Measurements from ENCODE around the gene PNLIPRP2. TPM values are rescaled to one million over a fixed set of nuclear protein-coding genes. Genes with fewer than 3 reads are reported as not detected.

PNLIPRP2 gene
- total RNA-seq, 6 experiments from 2014 or later, result not detected

DNA sequence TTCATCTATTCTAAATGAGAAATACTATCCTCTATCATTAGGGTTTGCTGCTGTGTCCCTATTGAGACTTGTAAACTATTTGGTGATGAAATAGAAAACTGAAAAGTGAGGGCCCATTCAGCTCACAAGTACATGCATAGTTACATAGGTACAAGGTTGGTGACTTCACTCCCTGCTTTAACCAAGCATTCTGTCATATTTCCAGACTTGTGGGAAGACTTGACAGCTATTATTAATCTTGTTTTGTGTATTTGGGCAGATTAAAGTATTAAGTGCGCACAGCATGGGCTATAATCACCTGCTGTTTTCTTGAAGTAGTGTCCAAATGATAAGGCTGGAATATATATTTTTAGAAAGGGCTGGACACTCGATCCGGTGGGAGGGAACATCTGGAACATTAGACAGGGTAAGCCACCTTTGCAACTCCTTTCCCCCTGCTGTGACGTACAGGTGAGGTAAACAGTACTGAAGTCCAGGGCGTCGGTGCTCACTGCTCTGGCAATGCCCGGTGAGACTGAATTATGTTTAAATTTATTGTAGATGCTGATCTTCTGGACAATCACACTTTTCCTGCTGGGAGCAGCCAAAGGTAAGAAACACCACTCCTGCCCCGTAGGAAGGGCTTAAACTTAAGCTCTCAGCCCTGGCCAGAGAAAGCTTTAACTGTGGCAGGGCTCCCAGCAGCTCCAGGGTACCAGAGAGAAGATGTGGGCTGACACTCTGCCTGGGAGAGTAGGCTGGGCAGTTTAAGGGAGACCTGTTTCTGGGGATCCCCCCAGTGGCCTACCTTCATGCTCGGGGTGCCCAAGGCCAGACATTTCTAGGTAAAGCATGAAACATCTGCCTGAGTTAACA is 29.9 kb upstream of the PNLIPRP2 start, which contains the start of gene PNLIPRP1:
PNLIPRP1 (plus strand) TSS at position 370 of the 855 bp plus-strand sequence; CDS start at position 541, 171 bp downstream.
- peaks cover 4% of the 10 kb centered on the region; the same call in 1 of the 2 replicates for H3K9me3 Mint-ChIP-seq
- H3K27me3 Mint-ChIP-seq (ENCODE audit: insufficient read depth), result no peaks in the 10 kb centered on the region
- TF ChIP-seq, protein P1, sequence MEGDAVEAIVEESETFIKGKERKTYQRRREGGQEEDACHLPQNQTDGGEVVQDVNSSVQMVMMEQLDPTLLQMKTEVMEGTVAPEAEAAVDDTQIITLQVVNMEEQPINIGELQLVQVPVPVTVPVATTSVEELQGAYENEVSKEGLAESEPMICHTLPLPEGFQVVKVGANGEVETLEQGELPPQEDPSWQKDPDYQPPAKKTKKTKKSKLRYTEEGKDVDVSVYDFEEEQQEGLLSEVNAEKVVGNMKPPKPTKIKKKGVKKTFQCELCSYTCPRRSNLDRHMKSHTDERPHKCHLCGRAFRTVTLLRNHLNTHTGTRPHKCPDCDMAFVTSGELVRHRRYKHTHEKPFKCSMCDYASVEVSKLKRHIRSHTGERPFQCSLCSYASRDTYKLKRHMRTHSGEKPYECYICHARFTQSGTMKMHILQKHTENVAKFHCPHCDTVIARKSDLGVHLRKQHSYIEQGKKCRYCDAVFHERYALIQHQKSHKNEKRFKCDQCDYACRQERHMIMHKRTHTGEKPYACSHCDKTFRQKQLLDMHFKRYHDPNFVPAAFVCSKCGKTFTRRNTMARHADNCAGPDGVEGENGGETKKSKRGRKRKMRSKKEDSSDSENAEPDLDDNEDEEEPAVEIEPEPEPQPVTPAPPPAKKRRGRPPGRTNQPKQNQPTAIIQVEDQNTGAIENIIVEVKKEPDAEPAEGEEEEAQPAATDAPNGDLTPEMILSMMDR (IDR thresholded peaks at IDR 0.05), result no peak
- H3K4me3 Mint-ChIP-seq, result no peak within 1 kb of the TSS
- H3K27ac Mint-ChIP-seq, result no peak within 1 kb of the TSS
- DNase-seq, result no peak
- H3K36me3 Mint-ChIP-seq (ENCODE audit: low read depth), result no peaks in the 10 kb centered on the region
- no peaks in the 10 kb centered on the region for H3K4me1 Mint-ChIP-seq (ENCODE audit: low read depth)

DNA sequence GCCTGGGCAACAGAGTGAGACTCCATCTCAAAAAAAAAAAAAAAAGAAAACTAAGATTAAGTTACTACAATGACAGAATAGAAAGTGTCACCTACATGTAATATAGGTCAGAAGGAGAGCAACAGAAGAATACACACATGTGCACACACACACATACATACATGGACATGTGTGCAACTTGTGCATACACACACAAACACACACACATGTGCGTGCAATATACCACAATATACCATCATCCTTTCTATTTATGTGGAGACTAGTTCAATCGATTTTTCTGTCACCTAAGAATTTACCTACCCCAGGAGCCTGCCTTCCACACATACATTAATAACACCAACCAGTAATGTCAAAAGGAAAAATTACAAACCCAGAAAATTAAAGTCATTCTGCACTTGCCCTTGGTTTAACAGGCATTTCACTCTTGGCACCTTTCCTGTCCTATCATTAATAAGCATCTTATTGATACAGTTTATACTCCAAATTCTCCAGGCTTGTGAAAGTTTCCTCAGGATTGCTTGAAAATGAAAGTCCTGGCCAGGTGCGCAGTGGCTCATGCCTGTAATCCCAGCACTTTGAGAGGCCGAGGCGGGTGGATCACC is 27.5 kb upstream of the PNLIPRP2 start:
- H3K4me1 Mint-ChIP-seq (ENCODE audit: low read depth), result no peaks in the 10 kb centered on the region

DNA sequence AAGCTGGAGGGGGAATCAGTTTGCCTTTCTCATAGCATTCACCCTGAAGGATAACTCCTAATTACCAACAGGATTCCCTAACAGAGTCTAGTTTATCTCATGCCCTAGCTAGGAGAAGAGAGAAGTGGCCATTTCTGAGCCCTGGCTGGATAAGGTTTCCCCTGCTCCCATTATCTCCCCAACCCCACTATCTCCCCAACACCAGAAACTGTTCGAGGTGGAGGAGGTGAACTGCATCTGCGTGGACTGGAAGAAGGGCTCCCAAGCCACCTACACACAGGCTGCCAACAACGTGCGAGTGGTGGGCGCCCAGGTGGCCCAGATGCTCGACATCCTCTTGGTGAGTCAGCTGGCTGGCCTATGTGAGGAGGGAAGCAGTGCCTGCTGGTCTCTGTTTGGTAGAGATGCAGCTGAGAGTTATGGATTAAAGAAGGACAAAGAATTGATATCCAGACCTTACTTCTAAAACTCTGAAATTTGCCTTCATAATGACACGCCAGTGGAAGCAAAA is 26.2 kb upstream of the PNLIPRP2 start:
- no peak overlapping the region for H3K4me3 Mint-ChIP-seq
- no peaks in the 10 kb centered on the region for H3K36me3 Mint-ChIP-seq (ENCODE audit: low read depth)

More for the DNA sequence above, 27.5 kb upstream of the PNLIPRP2 start:
- no peak overlapping the region for H3K4me3 Mint-ChIP-seq
- no peak overlapping the region for H3K27ac Mint-ChIP-seq
- TF ChIP-seq, protein P1 (IDR thresholded peaks at IDR 0.05), result no peak
- H3K27me3 Mint-ChIP-seq (ENCODE audit: insufficient read depth), result no peaks in the 10 kb centered on the region
- no peak for DNase-seq
- no peaks in the 10 kb centered on the region for H3K36me3 Mint-ChIP-seq (ENCODE audit: low read depth)
- H3K9me3 Mint-ChIP-seq, result no peaks in the 10 kb centered on the region; the same call in 1 of the 2 replicates

DNA sequence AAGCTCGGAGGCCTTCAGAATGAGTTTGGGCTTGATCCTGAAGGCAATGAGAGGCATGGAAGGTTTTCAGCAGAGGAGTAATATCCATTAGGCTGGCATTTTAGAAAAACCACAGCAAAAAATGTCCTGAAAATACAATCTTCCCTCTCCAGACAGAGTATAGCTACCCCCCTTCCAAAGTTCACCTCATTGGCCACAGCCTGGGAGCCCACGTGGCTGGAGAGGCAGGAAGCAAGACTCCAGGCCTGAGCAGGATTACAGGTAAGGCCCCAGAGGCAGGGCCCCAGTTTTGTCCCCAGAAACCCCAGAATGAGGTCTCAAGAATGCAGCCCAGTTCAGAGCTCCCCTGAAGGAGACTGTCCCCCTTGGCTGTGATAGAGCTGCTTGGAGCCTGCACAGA is 24.7 kb upstream of the PNLIPRP2 start:
- no peaks in the 10 kb centered on the region; the same call in 1 of the 2 replicates for H3K9me3 Mint-ChIP-seq
- DNase-seq, result no peak
- no peaks in the 10 kb centered on the region for H3K27me3 Mint-ChIP-seq (ENCODE audit: insufficient read depth)
- H3K36me3 Mint-ChIP-seq (ENCODE audit: low read depth), result no peaks in the 10 kb centered on the region
- TF ChIP-seq, protein P1 (IDR thresholded peaks at IDR 0.05), result no peak
- no peak overlapping the region for H3K27ac Mint-ChIP-seq
- H3K4me1 Mint-ChIP-seq (ENCODE audit: low read depth), result no peaks in the 10 kb centered on the region
- no peak overlapping the region for H3K4me3 Mint-ChIP-seq

More for the DNA sequence above, 26.2 kb upstream of the PNLIPRP2 start:
- Mint-ChIP-seq H3K27me3 (ENCODE audit: insufficient read depth) (no peaks in the 10 kb centered on the region), H3K4me1 (ENCODE audit: low read depth) (no peaks in the 10 kb centered on the region), H3K27ac (no peak overlapping the region), H3K9me3 (no peaks in the 10 kb centered on the region; the same call in 1 of the 2 replicates)
- no peak for DNase-seq
- TF ChIP-seq, protein P1 (IDR thresholded peaks at IDR 0.05), result no peak

DNA sequence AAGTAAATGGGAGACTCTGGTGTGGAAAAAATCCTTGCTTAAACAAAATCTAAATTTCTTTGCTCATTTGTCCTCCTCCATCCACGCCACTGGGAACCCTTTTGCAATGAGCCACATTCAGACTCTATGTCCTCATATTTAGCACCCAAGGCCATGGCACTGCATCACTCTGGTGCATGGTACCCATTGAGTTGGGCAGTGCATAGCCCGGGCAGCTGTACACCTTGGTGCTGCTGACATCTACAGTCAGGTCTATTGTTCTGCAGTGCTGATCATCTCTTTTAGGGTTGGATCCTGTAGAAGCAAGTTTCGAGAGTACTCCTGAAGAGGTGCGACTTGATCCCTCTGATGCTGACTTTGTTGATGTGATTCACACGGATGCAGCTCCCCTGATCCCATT is 23.2 kb upstream of the PNLIPRP2 start:
- Mint-ChIP-seq H3K27me3 (ENCODE audit: insufficient read depth) (no peaks in the 10 kb centered on the region), H3K9me3 (no peaks in the 10 kb centered on the region; the same call in 1 of the 2 replicates), H3K4me3 (no peak overlapping the region), H3K27ac (no peak overlapping the region), H3K36me3 (ENCODE audit: low read depth) (no peaks in the 10 kb centered on the region), H3K4me1 (ENCODE audit: low read depth) (no peaks in the 10 kb centered on the region)
- DNase-seq, result no peak
- TF ChIP-seq, protein P1 (IDR thresholded peaks at IDR 0.05), result no peak
